HG03439 (cell line): ENCODE data around the gene IL20.
"Not testable (repeated sequence)": the region's sequence is repeated elsewhere in the genome, so short reads cannot be mapped to it uniquely, and the experiment has no call there.

Experiments used
- ATAC-seq: cut with Tn5 transposase; IDR thresholded peaks from one replicate; pipeline ENCODE4 v1.9.1; 2021; ENCODE audit warnings: mild to moderate bottlenecking, moderate library complexity; ENCODE audit not compliant: unreplicated experiment

IL20 gene

DNA sequence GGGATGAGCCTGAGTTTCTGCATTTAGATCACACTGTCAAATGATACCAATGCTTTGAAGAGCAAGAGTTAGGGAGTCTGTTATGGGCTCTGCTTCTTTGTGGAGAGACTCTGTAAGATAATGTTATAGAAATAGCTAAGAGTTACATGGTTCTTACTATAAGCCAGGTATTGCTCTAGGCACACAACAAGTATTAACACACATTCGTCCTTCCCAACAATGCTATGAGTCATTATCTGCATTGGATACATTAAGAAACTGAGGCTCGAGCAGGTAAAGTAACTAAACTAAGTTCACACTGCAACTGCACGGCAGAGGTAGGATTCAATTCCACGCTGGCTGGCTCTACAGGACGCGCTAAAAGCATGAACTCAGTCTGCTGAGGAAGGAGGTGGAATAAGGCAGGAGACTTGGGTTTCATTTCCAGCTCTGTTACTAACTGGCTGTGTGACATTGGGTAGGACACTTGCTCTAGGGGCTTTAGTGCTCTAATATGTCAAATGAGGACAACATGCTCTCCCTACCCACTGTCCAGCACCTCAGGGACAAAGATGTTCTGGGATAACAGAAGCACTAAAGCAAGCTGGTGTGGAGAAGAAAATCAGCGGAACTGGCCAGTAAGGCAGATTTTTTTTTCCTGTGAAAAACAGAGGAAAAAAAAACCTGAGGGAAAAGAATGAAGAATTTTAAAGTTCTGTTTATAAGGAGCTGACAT lies 23.7 kb upstream of the IL20 start:
- ATAC-seq, result no peak

DNA sequence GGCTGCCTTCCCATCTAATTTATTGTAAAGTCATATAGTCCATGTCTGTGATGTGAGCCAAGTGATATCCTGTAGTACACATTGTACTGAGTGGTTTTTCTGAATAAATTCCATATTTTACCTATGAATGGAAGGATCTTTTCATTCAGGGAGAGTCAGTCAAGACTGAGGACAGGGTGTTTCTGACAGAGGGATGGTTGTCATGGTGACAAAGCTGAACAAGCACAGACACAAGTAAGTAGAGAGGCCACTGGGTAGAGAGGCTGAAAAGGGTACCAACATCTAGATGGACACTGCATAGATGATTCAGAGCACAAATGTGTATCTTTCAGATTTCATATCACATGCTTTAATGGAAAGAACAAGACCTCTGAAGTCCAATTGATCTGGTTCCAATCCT lies 22.6 kb upstream of the IL20 start:
- no peak for ATAC-seq

DNA sequence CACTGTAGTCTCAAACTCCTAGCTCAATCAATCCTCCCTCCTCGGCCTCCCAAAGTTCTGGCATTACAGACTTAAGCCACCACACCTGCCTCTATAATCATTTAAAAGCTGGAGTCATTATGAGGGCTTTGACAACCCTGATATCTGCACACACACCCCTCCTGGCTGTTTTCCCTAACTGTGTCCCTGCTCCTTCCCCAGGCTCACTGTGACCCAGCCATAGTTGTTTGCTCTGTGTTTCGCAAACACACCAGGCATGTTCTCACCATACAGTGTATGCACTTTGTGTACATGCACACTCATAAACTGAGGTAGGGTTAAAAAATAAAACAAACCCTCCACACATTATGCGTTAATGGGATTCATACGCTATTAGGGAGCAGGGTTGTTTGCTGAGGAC lies 21.8 kb upstream of the IL20 start:
- no peak for ATAC-seq

DNA sequence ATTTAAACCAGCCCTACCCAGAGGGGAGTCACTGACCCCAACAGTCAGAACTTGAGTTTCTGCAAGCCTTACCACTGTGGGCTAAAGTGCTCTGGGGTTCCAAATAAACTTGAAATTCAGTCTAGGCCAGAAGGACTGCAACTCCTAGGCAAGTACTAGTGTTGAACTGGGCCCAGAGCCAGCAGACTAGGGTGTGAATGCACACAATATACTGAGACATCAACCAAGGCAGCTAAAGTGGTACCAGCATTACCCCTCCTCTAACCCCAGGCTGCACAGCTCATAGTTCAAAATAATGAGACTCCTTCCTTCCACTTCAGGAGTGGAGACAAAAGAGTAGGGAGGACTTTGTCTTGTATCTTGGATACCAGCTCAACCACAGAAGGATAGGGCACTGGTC lies 18.9 kb upstream of the IL20 start:
- ATAC-seq, result no peak

DNA sequence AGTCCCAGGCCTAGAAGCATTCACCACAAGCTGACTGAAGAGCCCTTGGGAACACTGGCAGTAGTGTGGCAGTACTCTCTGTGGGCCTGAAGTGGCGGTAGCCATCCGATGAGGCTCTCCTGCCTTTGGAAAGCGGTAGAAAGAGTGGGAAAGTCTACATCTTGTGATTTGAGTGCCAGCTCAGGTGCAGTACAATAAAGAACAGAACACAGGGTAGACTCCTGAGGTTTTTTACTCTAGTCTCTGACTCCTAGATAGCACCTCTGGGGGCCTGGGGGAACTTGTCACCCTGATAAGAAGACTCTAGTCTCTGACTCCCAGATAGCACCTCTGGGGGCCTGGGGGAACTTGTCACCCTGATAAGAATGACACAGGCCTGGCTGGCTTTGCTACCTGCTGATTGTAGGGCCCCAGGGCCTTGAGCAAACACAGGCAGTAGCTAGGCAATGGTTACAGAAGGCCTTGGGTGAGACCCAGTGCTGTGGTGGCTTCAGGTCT lies 18.0 kb upstream of the IL20 start:
- no peak for ATAC-seq

DNA sequence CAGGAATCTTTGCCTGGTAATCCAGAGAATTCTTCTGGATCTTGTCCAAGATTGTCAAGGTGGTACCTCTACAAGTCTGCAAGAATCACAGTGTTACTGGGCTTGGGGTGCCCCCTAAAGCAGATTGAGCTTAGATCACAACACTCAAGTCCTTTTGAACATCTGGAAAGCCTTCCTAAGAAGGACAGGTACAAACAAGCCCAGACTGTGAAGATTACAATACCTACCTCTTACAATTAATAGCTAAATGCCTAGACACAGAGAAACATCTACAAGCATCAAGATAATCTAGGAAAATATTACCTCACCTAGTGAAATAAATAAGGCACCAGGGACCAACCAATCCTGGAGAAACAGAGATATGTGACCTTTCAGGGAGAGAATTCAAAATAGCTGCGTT lies 17.5 kb upstream of the IL20 start:
- ATAC-seq, result no peak

DNA sequence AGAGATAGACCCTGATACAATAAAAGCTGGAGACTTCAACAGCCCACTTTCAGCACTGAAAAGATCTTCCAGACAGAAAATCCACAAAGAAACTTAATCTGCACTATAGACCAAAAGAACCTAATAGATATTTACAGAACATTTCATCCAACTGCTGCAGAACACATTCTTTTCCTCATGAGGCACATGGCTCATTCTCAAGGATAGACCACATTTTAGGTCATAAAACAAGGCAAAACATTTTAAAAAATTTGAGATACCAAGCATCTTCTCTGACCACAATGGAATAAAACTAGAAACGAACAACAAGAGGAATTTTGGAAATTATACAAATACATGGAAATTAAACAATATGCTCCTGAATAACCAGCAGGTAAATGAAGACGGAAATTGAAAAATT lies 15.0 kb upstream of the IL20 start:
- ATAC-seq, result no peak

DNA sequence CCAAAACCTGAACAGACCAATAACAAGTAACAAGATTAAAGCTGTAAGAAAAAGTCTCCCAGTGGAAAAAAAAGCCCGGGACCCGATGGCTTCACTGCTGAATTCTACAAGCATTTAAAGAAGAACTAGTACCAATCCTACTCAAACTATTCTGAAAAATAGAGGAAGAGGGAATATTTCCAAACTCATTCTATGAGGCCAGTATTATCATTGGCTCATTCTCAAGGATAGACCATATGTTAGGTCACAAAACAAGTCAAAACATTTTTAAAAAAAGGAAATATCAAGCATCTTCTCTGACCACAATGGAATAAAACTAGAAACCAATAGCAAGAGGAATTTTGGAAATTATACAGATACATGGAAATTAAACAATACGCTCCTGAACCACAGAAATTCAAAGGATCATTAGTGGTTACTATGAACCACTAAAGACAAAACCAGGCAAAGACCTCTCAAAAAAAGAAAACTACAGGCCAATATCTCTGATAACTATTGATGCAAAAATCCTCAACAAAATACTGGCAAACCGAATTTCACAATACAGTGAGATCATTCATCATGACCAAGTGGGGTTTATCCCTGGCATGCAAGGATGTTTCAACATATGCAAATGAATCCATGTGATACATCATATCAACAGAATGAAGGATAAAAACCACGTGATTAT lies 13.9 kb upstream of the IL20 start:
- no peak for ATAC-seq

DNA sequence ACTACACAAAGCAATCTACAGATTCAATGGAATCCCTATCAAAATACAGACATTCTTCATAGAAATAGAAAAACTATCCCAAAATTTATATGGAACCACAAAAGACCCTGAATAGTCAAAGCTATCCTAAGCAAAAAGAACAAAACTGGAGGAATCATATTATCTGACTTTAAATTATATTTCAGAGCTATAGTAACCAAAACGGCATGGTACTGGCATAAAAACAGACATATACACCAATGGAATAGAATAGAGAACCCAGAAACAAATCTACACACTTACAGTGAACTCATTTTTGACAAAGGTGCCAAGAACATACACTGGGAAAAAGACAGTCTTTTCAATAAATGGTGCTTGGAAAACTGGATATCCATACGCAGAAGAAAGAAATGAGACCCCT lies 12.8 kb upstream of the IL20 start:
- not testable (repeated sequence) for ATAC-seq

DNA sequence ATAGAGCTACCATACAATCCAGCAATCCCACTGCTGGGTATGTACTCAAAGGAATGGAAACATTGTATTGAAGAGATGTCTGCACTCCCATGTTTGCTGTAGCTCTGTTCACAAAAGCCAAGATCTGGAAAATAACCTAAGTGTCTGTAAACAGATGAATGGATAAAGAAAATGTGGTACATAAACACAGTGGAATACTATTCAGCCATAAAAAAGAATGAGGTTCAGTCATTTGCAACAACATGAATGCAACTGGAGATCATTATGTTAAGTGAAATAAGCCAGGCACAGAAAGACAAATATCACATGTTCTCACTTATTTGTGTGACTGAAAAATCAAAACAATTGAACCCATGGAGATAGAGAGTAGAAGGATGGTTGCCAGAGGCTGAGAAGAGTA lies 11.7 kb upstream of the IL20 start:
- ATAC-seq, result not testable (repeated sequence)

DNA sequence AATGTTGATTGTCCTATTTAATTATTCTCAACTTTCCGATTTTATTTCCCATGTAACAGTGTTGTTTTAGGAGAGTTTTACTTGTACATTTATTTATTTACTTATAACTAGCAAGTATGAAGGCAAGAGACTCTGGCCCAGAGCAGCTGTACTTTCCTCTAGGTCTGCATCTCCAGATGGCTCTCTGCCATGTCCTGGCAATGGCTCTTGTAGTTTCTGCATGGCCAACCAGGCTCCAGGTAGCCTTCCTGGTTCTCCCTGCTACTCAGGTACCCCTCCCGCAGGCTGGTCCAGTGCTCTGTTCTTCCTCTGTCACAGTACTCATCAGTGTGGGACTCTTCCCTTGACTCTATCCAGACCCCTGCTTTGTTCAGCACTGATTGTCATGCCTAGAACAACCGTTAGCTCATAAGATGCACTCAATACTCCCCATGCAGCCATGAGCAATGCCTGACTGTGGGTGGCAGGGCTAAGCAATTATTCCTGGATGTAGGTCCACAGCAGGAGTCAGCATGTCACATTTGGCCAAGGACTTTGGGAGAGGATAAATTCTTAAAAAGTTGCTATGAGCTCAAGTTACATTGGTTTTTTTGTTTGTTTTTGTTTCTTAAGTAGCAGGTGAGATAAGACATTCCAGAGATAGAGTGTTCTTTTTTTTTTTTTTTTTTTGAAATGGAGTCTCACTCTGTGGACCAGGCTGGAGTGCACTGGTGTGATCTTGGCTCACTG lies 10.9 kb upstream of the IL20 start:
- no peak for ATAC-seq

DNA sequence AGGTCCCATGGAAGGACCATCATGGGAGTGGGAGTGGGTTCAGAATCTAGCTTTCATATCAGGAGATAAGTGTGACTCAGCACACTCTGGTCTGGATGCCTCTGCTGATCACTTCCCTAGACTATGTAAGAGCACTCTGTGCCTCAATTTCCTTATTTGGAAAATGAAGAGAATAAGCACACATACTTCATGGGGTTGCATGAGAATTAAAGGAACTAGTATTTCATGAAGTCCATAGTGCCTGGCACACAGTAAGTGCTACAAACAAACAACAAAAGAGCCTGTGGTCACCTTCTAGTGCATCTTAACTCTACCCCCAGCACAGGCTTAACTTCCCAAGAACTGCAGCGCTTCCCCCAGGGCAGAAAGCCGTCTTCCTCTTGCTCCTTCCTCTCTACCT lies 9.6 kb upstream of the IL20 start:
- no peak for ATAC-seq

DNA sequence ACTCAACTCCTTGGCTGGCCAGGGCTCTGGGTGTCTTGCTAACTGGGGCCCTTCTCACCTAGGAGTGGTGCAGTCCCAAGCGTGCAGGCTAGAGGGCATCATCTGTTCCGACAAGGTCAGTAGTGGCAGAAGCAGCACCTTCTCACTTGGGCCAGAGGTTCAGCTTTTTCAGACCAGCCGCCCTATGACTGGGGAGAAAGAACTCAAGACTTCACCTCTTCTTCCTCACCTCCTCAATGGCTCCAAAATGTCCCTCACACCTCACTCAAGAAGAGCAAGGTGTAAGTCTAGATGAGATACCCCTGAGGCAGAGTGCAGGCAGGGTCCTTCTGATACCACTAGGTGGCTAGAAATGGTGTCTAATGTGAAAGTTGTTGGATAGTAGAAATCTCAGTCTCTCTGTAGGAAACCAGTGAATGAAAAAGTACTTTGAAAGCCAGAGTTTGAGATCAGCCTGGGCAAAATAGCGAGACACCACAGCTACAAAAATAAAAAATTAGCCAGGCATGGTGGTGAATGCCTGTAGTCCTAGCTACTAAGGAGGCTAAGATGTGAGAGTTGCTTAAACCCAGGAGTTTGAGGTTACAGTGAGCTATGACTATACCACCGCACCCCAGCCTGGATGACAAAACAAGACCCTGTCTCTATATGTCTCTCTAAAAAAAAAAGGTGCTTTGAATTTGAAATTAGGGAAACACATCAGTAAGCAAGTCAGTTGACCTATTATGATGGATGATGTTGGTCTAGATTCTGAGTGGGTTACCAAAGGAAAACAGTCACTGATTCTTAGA lies 8.6 kb upstream of the IL20 start:
- no peak for ATAC-seq

DNA sequence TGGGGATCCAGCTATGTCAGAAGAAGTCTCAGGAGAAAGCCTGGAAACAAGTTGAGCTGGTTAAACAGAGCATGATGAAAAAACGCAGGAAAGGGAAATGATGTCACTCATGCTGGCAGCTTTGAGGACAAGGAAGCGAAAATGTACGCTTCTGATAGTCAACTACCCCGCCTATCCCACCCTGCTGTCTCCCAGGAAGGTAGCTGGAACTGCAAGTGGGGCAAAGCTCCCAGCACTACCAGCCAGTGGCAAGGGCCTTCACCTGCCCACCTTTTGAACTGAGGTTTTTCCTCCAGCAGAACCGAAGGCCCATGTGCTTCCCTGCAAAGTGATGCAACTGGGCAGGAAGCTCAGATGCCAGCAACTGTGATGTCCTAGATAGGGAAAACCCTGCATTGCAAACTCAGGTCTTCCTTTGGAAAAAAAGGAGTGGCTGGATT lies 6.3 kb upstream of the IL20 start:
- ATAC-seq, result no peak

DNA sequence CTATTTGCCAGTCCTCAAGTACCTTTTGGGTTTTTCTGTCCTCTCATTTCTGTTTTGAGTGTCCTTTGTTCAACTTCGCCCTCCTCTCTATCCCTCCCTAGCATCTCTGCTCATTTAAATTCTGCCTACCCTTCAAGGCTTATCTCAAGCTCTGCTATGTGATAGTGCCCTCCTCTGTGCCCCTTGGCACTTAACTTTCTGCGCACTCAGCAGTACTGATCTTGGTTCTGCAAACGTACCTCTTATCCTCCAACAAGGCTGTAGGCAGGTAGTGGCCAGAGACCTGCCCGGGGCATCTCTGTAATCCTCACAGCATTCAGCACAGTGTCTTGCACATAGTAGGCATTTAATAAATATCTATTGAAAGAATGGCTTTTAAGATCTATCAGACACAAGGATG lies 5.3 kb upstream of the IL20 start:
- no peak for ATAC-seq

DNA sequence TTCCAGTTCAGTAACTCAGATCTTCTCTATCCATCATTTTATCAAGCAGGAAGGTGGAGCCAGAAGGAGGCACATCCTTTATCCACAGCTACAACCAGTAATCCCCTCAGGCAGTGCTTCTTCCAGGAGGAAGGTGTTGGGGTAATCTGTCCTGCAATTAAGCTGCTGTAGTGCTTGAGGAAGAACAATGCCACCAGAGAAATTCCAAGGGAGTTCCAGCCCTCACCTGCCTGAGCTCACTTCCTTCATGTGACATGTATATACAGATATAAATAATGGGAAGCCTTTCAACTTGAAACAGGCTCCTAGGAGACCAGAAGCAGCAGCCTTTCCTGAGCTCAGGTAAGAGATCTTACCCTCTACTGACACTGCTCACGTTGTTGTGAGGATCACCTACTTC lies 2.2 kb upstream of the IL20 start:
- no peak for ATAC-seq

DNA sequence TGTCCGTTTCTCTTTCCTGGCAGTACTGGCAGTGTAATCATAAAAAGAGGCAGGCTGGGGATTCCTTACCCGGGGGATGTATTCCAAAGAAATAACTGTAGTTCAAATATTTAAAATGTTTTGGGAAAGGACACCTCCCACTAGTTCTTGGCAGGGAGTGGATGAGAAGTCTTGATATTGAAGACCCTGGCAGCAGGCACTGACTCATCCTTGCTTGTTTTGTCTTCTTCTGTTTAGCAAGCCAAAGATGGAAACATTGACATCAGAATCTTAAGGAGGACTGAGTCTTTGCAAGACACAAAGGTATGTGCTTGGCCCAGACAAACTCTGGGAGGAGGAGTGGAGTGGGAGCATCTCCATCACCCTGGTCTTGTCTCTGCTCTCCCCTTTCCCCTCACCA lies 639 bp downstream of the IL20 start:
- ATAC-seq, result no peak

DNA sequence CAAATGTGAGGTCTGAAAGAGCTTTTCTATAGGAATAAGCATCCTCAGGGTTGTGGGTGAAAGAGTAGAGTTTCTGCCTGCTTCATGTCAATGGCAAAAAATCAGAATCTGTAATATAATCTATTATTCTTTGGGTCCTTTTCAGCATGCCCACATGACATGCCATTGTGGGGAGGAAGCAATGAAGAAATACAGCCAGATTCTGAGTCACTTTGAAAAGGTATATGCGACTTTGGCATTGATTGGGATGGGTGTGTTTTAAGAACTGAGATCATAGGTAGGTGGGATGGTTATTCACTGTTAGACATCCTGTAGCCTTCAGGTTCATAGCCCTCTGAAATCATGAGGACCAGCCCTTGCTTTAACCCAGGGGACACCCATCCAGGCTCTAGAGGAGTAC lies 1.8 kb downstream of the IL20 start:
- no peak for ATAC-seq

DNA sequence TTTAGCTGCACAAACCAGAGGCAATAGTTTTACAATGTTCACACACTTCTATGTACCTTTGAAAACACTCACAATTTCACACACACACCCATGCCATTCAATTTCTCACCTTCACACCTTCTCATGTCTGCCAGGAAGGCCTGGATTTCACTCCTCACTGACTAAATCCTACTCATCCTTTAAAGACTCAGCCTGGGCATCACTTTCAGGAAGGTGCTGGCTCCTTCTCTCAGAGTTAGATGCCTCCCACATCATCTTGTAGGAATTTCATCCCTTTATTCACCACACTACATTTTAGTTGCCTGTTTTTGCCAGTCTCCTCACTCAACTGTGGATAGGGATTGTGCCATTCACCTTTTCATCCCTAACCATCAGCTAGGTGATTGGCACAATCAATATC lies 2.3 kb downstream of the IL20 start:
- ATAC-seq, result no peak

DNA sequence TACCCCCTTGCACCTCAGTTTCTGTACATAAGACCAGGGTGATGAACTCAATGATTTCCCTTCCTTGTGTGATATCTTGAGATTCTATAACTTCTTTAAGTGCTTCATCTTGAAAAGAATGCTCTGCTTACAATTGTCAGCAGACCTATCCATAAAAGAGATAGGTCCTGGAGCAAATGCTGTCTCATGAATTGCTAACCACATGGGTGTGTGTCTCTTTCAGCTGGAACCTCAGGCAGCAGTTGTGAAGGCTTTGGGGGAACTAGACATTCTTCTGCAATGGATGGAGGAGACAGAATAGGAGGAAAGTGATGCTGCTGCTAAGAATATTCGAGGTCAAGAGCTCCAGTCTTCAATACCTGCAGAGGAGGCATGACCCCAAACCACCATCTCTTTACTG lies 2.8 kb downstream of the IL20 start:
- ATAC-seq, result no peak

DNA sequence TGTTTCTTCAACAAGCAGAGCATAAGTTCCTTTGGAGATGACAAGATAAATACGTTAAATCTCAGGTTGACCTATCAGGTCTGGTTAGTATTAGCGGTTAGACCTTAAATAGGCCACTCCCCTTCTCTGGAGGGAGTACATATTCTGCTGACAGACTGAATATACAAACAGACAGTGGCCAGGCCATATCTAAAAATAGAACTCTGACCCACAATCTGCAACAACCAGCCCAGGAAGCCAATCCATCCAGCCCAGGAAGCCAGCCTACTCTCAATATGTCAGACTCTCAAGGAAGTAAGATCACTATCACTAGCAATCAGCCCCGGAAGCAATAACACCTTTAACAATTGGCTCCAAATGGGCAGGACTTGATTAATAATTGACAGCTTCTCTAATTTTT lies 6.7 kb downstream of the IL20 start:
- no peak for ATAC-seq
